Hematopoietic multipotent progenitor cell treated with erythropoietin and hydrocortisone succinate and interleukin-3 and kit ligand, for 6 days (in vitro differentiated cells): ENCODE results near the gene USP6NL.
A peak's percentile ranks its signal among the peaks of the same experiment; 100 is the strongest.

Source experiments
- DNase-seq: peaks from one replicate; pipeline ENCODE4 v3.0.0-alpha.2; 2015

Gene USP6NL

GRCh38 chr10:11472158-11472753 lies 139.2 kb downstream of the USP6NL start:
- DNase-seq: peak; percentile 87

GRCh38 chr10:11469575-11470391 lies 141.7 kb downstream of the USP6NL start:
- no peak for DNase-seq

GRCh38 chr10:11468126-11468742 lies 143.2 kb downstream of the USP6NL start:
- DNase-seq: no peak

GRCh38 chr10:11465406-11465805 lies 146.0 kb downstream of the USP6NL start:
- DNase-seq: no peak

DNA sequence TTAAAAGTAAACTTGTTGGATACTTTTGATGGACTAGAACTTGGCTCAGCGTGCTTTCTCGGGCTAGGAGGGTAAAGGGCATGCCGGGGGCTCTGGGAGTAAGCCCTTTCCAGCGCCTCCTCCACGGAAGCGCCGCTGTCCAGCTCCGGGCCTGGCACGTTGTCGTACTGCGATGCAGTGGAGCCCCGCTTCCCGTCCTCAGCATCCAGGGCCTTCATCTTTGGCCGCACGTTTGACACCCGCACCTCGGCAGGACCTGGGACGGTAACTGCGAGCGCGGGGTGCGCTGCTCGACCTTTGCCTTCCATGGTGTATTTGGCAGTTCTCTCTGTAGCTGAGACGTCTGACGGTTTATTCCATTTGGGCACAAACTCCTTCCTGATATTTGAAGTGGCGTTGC lies 148.3 kb downstream of the USP6NL start:
- no peak for DNase-seq

- no peak for DNase-seq
Measured at GRCh38 chr10:11462071-11462470, 149.4 kb downstream of the USP6NL start.

DNA sequence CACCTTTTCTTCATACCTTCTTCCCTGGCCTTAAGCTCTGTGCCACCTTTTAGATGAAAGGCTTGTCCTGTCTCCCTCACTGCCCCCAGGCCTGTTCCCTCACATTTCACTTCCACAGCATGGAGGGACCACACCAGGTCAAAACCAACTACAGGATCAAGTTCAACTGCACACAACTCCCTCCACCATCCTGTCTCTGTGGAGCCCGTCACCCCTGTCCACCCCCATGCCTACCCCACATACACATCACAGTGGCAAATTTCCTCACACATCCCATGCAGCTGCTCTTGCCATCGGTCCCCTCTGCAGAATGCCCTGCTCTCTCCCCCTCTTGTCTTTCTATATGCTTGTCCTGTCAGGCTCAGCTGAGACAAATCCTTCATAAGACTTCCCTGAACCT lies 154.1 kb downstream of the USP6NL start:
- no peak for DNase-seq

- DNase-seq: peak; percentile 23
Measured at GRCh38 chr10:11454958-11455566, 156.4 kb downstream of the USP6NL start.

GRCh38 chr10:11454160-11454559 lies 157.3 kb downstream of the USP6NL start:
- no peak for DNase-seq

GRCh38 chr10:11451640-11452260 lies 159.7 kb downstream of the USP6NL start:
- no peak for DNase-seq

DNA sequence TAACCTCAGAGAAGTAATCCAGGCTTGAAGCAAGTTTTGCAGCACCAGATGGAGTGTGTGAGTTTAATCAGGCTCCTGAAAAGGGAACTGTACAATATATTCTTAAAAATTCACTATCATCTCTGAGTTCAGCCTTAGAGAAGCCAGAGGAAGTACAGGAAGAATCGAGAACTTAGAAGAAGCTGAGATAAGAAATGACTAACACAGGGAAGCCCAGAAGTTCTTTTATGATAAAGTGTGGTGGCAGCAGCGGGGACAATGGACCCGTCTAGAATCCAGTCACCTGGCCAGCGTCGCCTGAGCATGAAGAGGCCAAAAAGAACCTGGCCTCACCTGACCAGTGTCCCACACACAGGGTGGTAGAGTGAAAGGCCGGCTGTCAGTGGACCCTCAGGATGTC lies 161.0 kb downstream of the USP6NL start:
- peak; percentile 88 for DNase-seq

GRCh38 chr10:11449761-11450160 lies 161.7 kb downstream of the USP6NL start:
- no peak for DNase-seq

DNA sequence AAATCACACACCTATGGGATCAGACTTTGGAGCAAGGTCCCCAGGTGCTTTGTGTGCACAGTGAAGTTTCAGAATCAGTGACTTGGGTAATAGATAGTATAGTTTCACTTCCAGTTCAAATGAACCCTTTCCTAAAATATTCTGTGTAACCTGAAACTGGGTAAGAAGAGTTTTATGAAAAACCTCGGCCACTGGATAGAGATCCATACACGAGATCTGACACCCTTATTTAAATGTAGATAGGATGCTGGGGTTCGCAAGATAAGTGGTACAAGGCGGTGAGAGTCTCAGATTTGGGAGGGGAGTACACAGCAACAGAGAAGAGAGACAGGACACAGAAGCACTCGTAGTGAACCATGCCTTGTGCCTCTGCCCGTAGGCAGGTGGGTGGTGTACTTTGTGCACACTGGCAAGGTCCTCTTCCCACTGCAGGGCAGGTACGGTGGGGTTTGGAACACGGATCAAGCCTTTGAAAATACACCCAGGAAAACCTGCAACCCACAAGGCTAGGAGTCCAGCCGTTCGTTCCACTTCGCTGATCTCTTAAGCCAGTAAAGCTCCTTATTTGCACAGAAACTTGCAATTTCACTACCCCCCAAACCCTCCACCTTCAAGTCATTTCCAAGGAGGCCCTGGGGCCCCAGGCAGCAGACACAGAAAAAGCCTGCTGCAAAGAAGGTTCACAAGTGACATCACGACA lies 162.8 kb downstream of the USP6NL start:
- peak; percentile 36 for DNase-seq

DNA sequence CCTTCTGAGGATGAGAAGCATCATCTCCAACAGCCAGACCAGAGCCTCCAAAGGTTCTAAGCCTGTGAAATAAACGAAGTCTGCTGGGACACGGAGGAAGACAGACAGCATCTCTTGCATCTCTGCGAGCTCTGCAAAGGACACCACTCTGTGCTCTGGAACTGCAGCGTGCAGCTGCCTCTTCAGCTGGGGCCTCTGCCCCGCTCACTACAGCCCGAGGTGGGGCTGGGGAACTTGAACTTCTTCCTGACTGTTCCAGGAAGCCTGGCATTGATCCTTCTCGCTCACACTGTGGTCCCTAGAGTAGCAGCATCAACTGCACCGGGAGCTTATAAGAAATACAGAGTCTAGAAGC lies 163.3 kb downstream of the USP6NL start:
- DNase-seq: no peak

GRCh38 chr10:11447586-11447985 lies 163.9 kb downstream of the USP6NL start:
- DNase-seq: no peak

DNA sequence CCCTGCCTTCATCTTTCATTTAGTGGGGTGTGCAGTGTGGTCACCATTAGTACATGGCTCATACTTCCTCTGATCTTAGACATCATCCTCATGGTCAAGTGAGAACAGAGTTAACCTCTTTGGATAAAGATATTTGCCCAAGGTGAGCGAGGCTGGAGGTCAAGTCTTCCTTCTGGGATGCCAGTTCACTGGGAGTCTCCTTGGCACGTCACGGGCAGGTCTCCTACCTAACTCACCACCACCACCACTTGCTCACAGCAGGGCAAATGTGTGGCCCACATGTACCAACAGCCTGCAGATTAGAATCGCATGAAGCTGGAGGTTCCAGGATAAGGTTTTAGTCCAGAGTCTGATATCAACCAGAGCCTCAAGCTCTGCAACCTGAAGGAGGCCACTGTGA lies 164.6 kb downstream of the USP6NL start:
- DNase-seq: no peak

- DNase-seq: no peak
Measured at GRCh38 chr10:11446133-11446532, 165.3 kb downstream of the USP6NL start.

GRCh38 chr10:11444531-11445228 lies 166.8 kb downstream of the USP6NL start:
- DNase-seq: no peak

DNA sequence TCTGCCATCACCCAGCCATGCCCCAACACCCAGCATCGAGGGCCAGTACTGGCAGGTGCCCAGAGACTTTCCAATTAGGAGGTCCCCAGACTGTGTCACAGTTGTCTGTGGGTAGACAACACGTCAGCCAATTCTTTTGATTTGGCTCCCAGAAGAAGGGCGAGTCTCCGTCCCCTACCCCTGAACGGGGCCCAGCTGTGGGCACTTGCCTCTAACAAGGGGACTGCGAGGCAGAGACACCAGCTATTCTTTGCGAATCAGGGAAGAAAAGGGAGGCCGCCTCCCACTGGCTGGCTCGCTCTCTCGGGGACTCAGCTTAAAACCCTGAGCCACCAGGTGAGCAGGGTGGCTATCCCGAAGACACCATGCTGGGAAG lies 167.3 kb downstream of the USP6NL start:
- DNase-seq: no peak

- DNase-seq: no peak
Measured at GRCh38 chr10:11443468-11444154, 167.8 kb downstream of the USP6NL start.

GRCh38 chr10:11442001-11442773 lies 169.3 kb downstream of the USP6NL start:
- DNase-seq: no peak
